ENCODE data around the gene OR1F1.
A peak's percentile ranks its signal among the peaks of the same experiment; 100 is the strongest.
"Not testable (repeated sequence)": the region's sequence is repeated elsewhere in the genome, so short reads cannot be mapped to it uniquely, and the experiment has no call there.

Gene OR1F1
- total RNA-seq: 0 reads per million in 4 experiments

GRCh38 chr16:3187798-3188674, at the start of gene OR1F1:
Gene OR1F1 (plus strand): TSS chr16:3188204.
- DNase-seq: no peak

- DNase-seq: no peak
Observed at GRCh38 chr16:3138342-3138741, 49.7 kb upstream of the OR1F1 start.

- no peak for DNase-seq
Observed at GRCh38 chr16:3138823-3139426, 49.1 kb upstream of the OR1F1 start.

GRCh38 chr16:3139561-3139960, 48.4 kb upstream of the OR1F1 start:
- not testable (repeated sequence) for DNase-seq

GRCh38 chr16:3140603-3141427, 47.2 kb upstream of the OR1F1 start:
- DNase-seq: no peak

GRCh38 chr16:3141781-3142311, 46.2 kb upstream of the OR1F1 start:
- no peak for DNase-seq

- DNase-seq: no peak
Observed at GRCh38 chr16:3142327-3142726, 45.7 kb upstream of the OR1F1 start.

- DNase-seq: no peak
Observed at GRCh38 chr16:3142770-3143169, 45.2 kb upstream of the OR1F1 start.

- DNase-seq: no peak
Observed at GRCh38 chr16:3143189-3143588, 44.8 kb upstream of the OR1F1 start.

- no peak for DNase-seq
Observed at GRCh38 chr16:3143598-3144320, 44.2 kb upstream of the OR1F1 start.

- no peak for DNase-seq
Observed at GRCh38 chr16:3144321-3144983, 43.6 kb upstream of the OR1F1 start.

- no peak for DNase-seq
Observed at GRCh38 chr16:3145151-3145550, 42.9 kb upstream of the OR1F1 start.

GRCh38 chr16:3145660-3146059, 42.3 kb upstream of the OR1F1 start:
- DNase-seq: no peak

- DNase-seq: no peak
Observed at GRCh38 chr16:3147046-3147756, 40.8 kb upstream of the OR1F1 start.

GRCh38 chr16:3147757-3148104, 40.3 kb upstream of the OR1F1 start:
- DNase-seq: no peak

GRCh38 chr16:3148256-3149192, 39.5 kb upstream of the OR1F1 start:
- no peak for DNase-seq

GRCh38 chr16:3149193-3149530, 38.8 kb upstream of the OR1F1 start:
- DNase-seq: no peak

- peak; percentile 34 for DNase-seq
Observed at GRCh38 chr16:3149630-3150345, 38.2 kb upstream of the OR1F1 start.
